Camera-type eye (tissue), 1 donor: Measurements from ENCODE around the gene PNMA6A. TPM values are rescaled to one million over a fixed set of nuclear protein-coding genes. Genes with fewer than 3 reads are reported as not detected.

Source experiments
- total RNA-seq: library from RNA; depleted of rRNA; stranded (reverse); fragments of >200 nt; gene quantifications from one replicate; pipeline ENCODE4 v1.2.3, GENCODE V29; 2014

The PNMA6A gene
- 11.5 TPM for total RNA-seq

DNA sequence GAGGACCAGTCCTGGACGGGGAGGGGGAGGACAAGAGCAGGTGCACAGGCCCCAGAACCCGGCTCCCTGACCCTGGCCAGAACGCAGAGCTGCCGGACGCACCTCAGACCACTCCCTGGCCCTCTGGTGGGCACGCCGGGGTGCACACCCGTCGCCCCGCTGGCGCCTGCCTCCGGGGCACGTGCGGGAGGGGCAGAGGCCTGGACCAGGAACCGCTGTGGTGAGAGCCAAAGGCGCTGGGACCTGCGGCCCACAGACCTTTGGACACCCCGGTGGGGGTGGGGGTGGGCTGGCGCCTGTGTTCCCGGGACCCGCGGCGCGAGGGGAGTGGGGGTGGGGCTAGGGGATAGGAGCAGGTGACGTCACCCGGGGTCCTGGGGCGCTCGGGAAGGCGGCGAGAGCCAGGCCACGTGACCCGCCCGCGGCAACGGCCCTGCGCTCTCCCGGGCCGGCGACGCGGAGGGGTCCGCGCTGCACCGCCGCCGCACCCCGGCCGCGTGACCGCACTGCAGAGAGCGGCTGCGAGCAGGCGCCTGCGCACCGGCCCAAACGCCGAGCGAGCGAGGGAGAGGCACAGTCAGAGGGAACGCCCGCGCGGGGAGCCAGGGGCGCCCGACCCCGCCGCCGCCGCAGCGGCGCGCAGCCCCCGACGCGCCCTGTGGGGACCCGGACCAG, at the start of gene PNMA6A:
TSS of gene PNMA6A (plus strand) at position 546 of the 675 bp plus-strand sequence. CDS start 609 bp downstream, outside the sequence.

DNA sequence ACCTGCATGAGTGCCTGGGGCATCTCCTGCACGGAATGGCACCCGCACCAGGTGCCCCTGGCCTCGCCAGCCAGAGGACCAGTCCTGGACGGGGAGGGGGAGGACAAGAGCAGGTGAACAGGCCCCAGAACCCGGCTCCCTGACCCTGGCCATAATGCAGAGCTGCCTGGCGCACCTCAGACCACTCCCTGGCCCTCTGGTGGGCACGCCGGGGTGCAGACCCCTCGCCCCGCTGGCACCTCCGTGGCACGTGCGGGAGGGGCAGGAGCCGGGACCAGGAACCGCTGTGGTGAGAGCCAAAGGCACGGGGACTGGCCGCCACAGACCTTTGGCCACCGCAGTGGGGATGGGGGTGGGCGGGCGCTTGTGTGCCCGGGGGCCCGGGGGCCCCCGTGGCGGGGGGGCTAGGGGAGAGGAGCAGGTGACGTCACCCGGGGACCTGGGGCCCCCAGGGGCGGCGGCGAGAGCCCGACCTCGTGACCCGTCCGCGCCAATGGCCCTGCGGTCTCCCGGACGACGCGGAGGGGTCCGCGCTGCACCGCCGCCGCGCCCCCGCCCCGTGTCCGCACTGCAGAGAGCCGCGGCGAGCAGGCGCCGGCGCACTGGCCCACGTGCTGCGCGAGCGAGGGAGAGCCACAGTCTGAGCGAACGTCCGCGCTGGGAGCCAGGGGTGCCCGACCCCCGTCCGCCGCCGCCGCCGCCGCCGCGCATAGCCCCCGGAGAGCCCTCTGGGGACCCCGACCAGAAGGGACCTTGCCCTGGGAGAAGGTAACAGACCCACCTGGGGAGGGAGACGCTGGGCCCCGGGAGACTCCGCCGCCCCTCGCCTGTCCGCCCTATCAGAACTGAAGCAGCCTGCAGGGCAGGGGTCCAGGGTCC, 16.1 kb upstream of the PNMA6A start, which contains the start of gene PNMA3:
TSS of gene PNMA3 (plus strand) at position 600 of the 879 bp plus-strand sequence. CDS start 586 bp downstream, outside the sequence.

Other genes with a start within 250 kb of the PNMA6A start
- gene CETN2, start 241.7 kb upstream of the PNMA6A start, total RNA-seq: 35.5 TPM
- 8.4 TPM for gene NSDHL, start 241.4 kb upstream of the PNMA6A start, total RNA-seq
- 14.3 TPM for gene ZNF185, start 174.4 kb upstream of the PNMA6A start, total RNA-seq
- gene PNMA5, start 78.3 kb upstream of the PNMA6A start, total RNA-seq: not detected
- gene PNMA3, start 16.0 kb upstream of the PNMA6A start, total RNA-seq: 11.4 TPM
- gene MAGEA1, start 106.8 kb downstream of the PNMA6A start, total RNA-seq: not detected
- not detected for gene PNMA6F, start 249.3 kb downstream of the PNMA6A start, total RNA-seq